ENCODE data around the gene SAXO1.

SAXO1 gene

GRCh38 chr9:18881758-18882157 lies 151.3 kb downstream of the SAXO1 start:
- no peak overlapping the region for H3K4me3 ChIP-seq (ENCODE audit: low read length)

GRCh38 chr9:18877984-18878383 lies 155.0 kb downstream of the SAXO1 start:
- DNase-seq (ENCODE audit: low read depth), result no peak
- no peak for TF ChIP-seq CTCF (IDR thresholded peaks at IDR 0.05; ENCODE audit: insufficient read depth, low read depth, low read length, missing control alignments)
- H3K4me3 ChIP-seq (ENCODE audit: low read length), result no peak overlapping the region

More at GRCh38 chr9:18881758-18882157, 151.3 kb downstream of the SAXO1 start:
- DNase-seq (ENCODE audit: low read depth), result no peak
- TF ChIP-seq CTCF (IDR thresholded peaks at IDR 0.05; ENCODE audit: insufficient read depth, low read depth, low read length, missing control alignments), result no peak

All from epithelial cell of esophagus (primary cell).